ENCODE data around the gene LAMTOR2.
A peak's percentile ranks its signal among the peaks of the same experiment; 100 is the strongest.
"Not testable (repeated sequence)": the region's sequence is repeated elsewhere in the genome, so short reads cannot be mapped to it uniquely, and the experiment has no call there.

The LAMTOR2 gene

DNA sequence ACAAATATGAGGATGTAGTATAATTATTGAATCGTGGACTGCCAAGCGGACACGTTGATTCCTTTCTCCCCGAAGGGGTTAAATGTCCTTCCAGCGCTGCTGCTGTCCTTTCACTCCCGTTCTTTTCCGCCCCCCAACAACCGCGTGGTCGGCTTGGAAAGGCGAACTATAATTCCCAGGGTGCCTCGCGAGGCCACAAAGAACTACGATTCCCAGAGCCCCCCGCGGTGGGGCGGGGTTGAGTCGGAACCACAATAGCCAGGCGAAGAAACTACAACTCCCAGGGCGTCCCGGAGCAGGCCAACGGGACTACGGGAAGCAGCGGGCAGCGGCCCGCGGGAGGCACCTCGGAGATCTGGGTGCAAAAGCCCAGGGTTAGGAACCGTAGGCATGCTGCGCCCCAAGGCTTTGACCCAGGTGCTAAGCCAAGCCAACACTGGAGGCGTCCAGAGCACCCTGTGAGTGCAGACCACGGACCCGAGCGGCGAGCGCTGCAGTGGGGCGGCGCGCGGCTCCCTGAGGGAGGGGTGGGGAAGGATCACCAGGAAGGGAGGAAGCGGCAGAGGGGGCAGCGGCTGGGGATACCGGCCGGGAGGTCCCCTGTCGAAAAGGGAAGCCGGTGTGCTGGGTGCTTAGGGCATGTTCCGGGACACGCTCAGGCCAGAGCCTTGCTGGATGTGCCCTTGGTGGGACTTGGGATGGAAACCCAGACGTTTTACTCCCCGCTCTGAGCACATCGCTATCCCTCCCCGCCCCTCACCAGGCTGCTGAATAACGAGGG, at the start of gene LAMTOR2:
TSS of gene LAMTOR2 (plus strand) at position 283 of the 781 bp plus-strand sequence. CDS start at position 391, 108 bp downstream.
- DNase-seq (ENCODE audit: low spot score), result peak; percentile 100

DNA sequence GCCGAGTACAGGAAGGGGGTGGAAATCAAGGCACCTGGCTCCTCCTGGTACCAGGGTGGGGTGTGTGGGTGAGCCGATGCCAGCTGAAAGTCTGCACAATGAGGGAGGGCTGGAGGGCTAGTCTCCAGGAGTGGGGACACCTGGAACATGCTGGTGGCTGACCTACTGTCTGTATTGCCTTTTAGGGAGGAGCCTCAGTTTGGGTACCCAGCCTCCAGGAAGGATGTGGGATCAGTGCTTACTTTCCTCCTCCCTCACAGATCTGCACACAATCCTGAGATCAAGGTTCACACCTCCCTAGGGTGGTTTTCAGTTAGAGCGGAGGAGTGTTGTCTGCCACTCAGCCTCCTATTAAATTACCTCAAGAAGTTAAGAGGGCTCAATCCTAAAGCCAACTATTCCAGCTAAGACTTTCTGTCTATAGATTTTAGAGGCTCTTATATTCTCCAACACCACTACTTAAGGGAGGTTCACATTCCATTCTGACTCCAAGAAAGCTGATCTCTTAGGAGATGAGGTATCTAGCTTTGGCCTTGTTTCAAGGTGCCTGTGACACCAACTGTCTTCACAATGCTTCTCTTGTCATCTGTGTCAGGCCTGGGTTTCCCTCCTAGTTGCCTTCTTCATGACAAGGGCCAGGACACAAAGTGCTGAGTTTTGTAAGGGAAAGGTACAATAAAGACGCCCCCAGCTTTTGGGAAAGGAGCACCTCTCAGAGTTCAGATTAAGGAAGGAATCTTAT, 49.6 kb upstream of the LAMTOR2 start:
- no peak for DNase-seq (ENCODE audit: low spot score)

DNA sequence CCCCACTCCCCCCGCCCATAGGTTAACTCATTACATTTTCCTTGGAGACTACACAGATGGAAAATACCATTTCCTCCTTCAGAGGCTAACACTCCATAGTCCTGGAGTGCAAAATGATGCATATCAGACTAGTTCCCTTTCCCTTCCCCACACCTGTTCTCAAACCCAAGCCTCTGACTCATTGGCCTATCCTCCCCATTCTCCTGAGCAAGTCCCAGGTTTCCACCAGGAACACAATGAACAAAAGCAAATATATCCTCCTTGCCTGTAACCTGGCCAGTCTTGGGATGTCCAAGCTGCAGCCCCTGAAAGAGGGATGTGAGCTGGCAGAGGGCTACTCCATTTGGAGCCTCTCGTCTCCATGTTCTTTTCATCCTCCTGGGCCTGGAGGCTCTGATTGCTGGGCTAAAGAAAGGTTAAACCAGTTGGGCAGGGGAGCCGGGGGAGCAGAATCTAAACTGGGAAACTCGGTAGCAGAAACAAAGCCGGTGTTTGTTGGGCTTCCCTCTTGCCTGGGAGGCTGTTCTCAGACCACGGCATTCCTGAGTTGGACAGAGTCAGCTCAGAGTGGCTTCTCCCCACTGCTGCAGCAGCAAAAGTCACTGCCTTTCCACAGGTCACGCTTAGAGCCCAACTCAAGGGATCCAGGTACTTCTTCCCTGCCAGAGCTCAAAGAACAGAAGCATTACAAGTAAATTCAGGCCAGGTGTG, 47.8 kb upstream of the LAMTOR2 start:
- DNase-seq (ENCODE audit: low spot score), result peak; percentile 82

- DNase-seq (ENCODE audit: low spot score), result no peak
Observed at GRCh38 chr1:156009404-156009803, 45.2 kb upstream of the LAMTOR2 start.

DNA sequence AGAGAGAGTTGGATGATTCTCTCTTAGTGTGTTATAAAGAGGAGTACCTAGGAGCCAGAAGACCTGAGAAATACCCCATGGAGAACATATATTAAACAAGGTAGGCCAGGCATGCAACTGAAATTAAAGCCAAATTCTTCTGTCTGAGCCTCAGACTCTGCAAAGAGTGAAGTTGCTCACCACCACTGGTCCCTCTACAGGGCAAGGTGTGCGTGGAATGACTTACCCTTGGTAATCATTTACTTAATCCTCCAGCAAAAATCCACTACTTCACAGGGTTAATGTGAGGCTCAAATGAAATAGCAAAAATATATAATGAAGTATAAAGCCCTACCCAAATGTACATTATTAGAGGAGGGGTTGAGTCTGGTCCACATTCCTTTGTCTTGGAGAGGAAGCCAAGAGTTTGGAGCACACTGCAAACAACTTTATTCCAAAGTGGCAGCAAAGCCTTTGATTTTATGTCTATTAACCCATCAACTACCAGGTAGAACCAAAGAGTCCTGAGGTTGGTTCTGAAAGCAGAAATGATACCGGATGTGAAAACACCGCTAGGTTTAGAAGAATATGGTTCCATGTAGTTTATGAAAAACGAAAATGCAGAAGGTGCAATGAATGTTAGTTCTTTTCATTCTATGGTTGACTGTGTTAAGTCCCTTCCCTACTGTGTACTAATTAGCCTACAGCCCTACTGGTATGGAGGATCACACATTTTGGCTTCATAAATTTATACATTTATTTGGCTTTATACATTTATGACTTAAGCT, 42.3 kb upstream of the LAMTOR2 start:
- no peak for DNase-seq (ENCODE audit: low spot score)

DNA sequence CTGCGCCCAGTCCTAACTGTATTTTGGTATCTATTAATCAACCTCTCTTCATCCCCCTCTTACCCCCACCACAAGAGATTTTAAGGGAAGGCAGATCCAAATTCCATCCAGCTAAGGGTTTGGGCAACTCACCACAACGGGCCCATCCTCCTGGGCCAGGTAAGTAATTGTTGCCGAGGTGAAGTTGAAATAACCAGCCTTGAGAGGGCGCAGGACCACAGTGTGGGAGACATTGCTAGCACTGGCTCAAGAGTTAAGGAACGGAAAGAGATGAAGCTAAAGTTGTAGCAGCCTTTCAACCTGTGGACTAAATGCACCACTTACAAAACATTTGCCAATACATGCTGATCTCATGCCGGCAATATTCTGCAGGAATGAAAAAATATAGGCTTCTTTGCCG, 39.8 kb upstream of the LAMTOR2 start:
- no peak for DNase-seq (ENCODE audit: low spot score)

DNA sequence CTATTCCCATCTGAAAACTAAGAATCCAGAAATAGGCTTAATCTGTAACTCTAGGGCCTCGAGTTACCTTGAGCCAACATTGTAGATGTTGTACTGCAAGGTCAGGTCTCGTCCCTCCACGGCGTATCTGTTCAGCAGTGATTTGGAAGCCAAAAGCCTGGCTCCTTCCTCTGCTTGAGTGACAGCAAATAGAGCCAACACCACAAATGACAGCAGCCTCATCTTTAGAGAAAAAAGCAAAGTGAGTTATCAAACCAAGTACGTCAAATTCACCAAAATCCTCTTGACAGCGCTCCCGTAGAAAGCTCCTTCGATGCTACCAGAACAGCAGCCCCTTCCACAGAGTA, 34.7 kb upstream of the LAMTOR2 start:
- DNase-seq (ENCODE audit: low spot score), result no peak

DNA sequence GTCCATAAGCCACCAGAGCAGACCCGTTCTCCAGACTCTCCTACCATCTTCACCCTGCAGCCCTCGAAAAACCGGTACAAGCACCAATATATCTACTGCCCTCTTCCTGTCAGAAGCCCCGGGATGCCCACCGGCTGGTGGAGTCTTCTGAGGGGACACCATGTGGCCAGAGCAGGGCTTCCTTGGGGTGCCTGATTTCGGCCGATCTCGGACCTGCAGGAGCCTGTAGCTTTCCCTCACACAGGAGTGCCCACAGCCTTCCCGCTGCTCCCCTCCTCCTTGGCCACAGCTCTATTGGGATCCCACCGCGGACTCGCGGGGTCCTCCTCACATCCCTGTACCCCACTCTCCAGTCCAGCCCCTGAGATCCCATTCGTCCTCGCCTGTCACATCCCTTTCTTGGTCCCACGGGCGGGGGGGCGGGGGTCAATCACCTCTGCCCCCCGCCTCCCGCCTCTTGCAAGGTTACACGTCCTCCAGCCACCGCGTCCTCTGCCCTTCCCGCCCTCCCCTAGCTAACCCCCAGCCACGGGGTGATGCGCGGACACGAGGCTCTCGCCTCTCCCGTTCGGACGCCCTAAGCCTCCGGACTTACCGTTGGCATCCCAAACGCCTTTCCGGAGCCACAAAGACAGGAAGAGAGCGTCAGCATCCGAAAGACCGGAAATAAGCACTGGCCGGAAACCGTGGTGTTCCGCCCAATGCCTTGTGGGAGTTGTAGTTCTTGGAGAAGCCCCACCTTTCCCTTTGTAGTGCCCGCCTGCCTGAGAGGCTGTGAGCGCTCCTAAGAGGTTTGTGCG, 34.1 kb upstream of the LAMTOR2 start, which contains the start of gene SSR2:
TSS of gene SSR2 (minus strand) at position 659 of the 800 bp plus-strand sequence. CDS start 784 bp downstream, outside the sequence.
- DNase-seq (ENCODE audit: low spot score), result peak; percentile 100

GRCh38 chr1:156021093-156021428, 33.5 kb upstream of the LAMTOR2 start:
- no peak for DNase-seq (ENCODE audit: low spot score)

GRCh38 chr1:156021954-156022353, 32.6 kb upstream of the LAMTOR2 start:
- no peak for DNase-seq (ENCODE audit: low spot score)

DNA sequence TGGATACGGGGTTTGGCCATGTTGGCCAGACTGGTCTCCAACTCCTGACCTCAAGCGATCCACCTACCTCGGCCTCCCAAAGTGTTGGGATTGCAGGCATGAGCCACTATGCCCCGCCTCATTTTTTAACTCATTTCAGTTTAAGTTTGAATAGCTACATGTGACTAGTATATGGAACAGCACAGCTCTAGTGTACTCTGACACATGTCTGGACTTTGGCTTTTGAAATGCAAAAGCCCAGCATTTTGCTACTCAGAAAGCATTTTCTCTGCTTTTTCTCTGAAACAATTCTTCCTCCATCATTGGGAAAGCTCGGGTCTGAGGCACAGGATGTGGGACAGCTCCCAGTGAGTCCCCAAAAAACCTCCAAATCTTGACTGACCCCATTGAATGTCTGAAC, 29.8 kb upstream of the LAMTOR2 start:
- DNase-seq (ENCODE audit: low spot score), result no peak

DNA sequence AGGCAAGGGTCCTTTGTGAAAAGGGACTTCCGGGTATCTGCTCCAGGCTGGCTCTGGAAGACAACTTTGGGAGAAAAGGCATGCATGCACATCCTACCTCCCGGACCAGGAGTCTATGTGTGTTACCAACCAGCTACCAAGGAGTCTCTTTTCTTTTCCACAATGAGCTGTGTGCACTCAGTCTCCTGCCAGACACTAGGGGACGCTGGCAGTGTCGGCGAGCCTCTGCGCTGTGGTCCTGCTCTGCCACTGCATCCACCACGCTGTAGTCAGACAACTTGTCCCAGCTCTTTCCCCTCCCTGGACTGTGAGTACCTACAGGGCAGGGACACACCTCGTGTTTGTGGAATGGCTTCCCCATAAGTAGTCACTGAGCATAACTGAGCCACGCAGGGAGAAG, 28.7 kb upstream of the LAMTOR2 start:
- DNase-seq (ENCODE audit: low spot score), result no peak

DNA sequence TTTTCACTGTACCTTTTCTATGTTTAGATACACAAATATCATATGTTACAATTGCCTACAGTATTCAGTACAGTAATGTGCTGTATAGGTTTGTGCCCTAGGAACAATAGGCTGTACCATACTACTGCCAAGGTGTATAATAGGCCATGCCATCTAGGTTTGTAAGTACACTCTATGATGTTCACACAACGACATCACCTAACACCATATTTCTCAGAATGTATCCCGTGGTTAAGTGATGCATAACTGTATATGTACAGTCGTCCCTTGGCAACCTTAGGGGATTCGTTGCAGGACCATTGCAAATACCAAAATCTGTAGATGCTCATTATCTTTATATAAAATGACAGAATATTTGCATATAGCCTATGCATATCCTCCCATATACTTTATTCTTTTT, 28.0 kb upstream of the LAMTOR2 start:
- no peak for DNase-seq (ENCODE audit: low spot score)

DNA sequence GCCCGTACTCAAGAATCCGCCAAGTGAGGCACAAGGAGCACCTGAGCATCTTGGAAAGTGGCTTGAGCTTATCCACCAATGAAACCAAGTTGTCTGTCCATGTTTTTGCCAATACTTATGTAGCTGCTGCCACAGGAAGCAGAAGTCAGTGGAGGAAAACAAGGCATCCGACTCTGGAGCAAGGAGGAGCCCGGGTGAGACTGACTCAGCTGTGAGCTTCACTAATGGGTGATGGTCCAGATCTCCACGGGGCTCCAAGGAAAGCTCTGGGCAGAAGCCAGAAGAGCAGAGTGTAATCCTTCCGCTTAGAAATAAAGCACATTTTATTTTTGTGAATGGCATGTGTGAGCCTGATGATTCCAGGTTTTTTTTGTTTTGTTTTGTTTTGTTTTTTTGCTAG, 21.6 kb upstream of the LAMTOR2 start:
- DNase-seq (ENCODE audit: low spot score), result no peak

- DNase-seq (ENCODE audit: low spot score), result not testable (repeated sequence)
Observed at GRCh38 chr1:156034991-156035390, 19.6 kb upstream of the LAMTOR2 start.

GRCh38 chr1:156042828-156043227, 11.8 kb upstream of the LAMTOR2 start:
- no peak for DNase-seq (ENCODE audit: low spot score)

GRCh38 chr1:156045076-156045475, 9.5 kb upstream of the LAMTOR2 start:
- DNase-seq (ENCODE audit: low spot score), result no peak

DNA sequence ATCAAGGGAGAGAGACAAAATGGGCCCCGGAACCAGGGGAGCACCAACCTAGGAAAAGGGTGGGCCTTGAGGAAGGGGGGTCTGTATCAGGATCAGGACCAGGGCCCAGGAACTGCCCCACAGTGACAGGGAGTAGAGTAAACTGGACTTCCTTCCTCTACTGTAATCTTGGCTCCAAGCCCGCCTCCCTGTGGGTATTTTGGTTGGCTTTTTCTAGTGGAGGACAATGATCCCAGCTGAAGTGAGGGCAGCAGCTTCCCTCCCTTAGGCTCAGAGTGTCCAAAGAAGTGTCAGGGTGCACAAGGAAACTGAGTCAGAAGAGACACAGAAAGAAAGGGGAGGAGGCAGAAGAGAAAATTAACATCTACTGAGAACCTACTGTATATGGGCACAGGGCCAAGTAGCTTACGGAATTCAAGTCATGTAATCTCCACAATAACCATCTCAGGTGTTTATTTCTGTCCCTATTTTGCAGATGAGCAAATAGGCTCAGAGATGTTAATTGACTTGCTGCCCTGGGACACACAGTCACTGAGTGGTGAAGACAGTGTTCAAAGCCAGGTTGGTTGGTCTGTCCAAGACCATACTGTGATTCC, 5.8 kb upstream of the LAMTOR2 start:
- DNase-seq (ENCODE audit: low spot score), result no peak

DNA sequence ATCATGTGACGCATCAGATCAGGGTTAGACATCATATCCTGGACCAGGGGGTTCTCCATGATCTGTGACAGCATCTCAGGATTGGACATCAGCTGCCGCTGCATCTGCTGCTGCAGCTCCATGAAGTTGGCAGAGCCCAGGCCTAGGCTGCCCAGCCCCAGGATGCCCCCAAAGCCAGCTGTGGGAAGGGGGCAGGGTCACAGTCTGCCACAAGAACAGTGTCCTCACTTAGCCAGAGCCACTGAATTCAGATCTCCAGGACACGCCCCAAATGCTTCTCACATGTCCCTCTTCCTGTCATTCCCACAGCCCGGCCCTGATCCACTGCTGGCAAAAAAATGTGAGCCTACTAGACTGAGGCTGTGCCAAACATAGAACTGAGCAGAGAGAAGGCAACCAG, 4.2 kb upstream of the LAMTOR2 start:
- DNase-seq (ENCODE audit: low spot score), result no peak

DNA sequence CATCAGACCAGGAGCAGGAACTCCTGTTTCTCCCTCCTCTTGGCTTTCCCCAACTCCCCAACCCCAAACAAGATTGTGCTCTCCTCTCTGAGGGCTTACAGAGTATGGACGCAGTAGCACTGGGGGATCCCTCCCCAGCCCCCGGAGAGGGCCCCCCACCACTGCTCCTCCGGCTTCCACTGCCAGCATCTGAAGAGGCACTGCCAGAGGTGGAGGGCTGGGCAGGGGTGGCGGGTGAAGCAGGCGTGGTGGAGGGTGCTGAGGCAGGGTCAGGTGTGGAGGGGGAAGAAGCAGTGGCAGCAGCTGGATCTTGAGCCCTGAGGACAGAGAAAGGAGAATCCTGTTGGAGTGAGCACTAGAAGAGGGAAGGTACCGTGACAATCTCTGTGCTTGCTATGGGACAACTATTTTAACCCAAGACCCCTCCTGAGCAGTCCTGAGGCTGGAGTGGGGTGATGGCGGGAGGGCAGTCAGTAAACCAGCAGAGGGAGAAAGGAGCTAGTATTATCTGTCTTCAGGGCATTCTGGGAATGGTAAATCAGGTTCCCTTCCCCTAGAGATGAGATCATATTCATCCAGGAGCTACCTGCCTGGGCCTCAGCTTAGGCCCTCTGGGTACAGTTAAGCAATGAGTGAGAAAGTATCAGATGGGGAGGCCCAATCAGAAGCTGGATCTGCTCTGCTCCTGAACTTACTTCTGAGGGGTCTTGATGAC, 3.4 kb upstream of the LAMTOR2 start:
- DNase-seq (ENCODE audit: low spot score), result no peak

Measured in COLO829 (cell line).